ENCODE results near the gene SNED1.
"Not testable (repeated sequence)": the region's sequence is repeated elsewhere in the genome, so short reads cannot be mapped to it uniquely, and the experiment has no call there.

The SNED1 gene

GRCh38 chr2:240965296-240965904 is 33.0 kb upstream of the SNED1 start:
- Mint-ChIP-seq H3K36me3 (ENCODE audit: low read depth) (no peaks in the 10 kb centered on the region), H3K27me3 (ENCODE audit: low read depth) (no peaks in the 10 kb centered on the region), H3K9me3 (no peaks in the 10 kb centered on the region), H3K27ac (no peak overlapping the region), H3K4me1 (ENCODE audit: low read depth) (peaks cover 5% of the 10 kb centered on the region), H3K4me3 (no peak overlapping the region)

- no peak overlapping the region for H3K4me3 Mint-ChIP-seq
- peaks cover 2% of the 10 kb centered on the region for H3K36me3 Mint-ChIP-seq (ENCODE audit: low read depth)
- H3K27me3 Mint-ChIP-seq (ENCODE audit: low read depth) = no peaks in the 10 kb centered on the region
- H3K4me1 Mint-ChIP-seq (ENCODE audit: low read depth) = peaks cover 8% of the 10 kb centered on the region
- H3K27ac Mint-ChIP-seq = no peak overlapping the region
- H3K9me3 Mint-ChIP-seq = no peaks in the 10 kb centered on the region
Observed at GRCh38 chr2:240965905-240966456, 32.4 kb upstream of the SNED1 start.

GRCh38 chr2:240966457-240966905 is 31.9 kb upstream of the SNED1 start:
- Mint-ChIP-seq H3K27ac (no peak overlapping the region), H3K9me3 (no peaks in the 10 kb centered on the region), H3K4me1 (ENCODE audit: low read depth) (peaks cover 8% of the 10 kb centered on the region), H3K36me3 (ENCODE audit: low read depth) (peaks cover 2% of the 10 kb centered on the region), H3K27me3 (ENCODE audit: low read depth) (no peaks in the 10 kb centered on the region), H3K4me3 (no peak overlapping the region)

GRCh38 chr2:240966906-240967680 is 31.3 kb upstream of the SNED1 start:
- no peaks in the 10 kb centered on the region for H3K9me3 Mint-ChIP-seq
- H3K27ac Mint-ChIP-seq = no peak overlapping the region

GRCh38 chr2:240967681-240968621 is 30.5 kb upstream of the SNED1 start:
- H3K4me1 Mint-ChIP-seq (ENCODE audit: low read depth) = peaks cover 8% of the 10 kb centered on the region

More at GRCh38 chr2:240966906-240967680, 31.3 kb upstream of the SNED1 start:
- no peak overlapping the region for H3K4me3 Mint-ChIP-seq
- peaks cover 2% of the 10 kb centered on the region for H3K36me3 Mint-ChIP-seq (ENCODE audit: low read depth)
- H3K27me3 Mint-ChIP-seq (ENCODE audit: low read depth) = no peaks in the 10 kb centered on the region
- peaks cover 8% of the 10 kb centered on the region for H3K4me1 Mint-ChIP-seq (ENCODE audit: low read depth)

GRCh38 chr2:240968731-240969624 is 29.4 kb upstream of the SNED1 start:
- no peak overlapping the region for H3K4me3 Mint-ChIP-seq
- H3K9me3 Mint-ChIP-seq = peaks cover 3% of the 10 kb centered on the region
- H3K4me1 Mint-ChIP-seq (ENCODE audit: low read depth) = peaks cover 13% of the 10 kb centered on the region
- no peaks in the 10 kb centered on the region for H3K27me3 Mint-ChIP-seq (ENCODE audit: low read depth)
- H3K27ac Mint-ChIP-seq = no peak overlapping the region
- H3K36me3 Mint-ChIP-seq (ENCODE audit: low read depth) = peaks cover 5% of the 10 kb centered on the region

More at GRCh38 chr2:240967681-240968621, 30.5 kb upstream of the SNED1 start:
- Mint-ChIP-seq H3K27me3 (ENCODE audit: low read depth) (no peaks in the 10 kb centered on the region), H3K9me3 (no peaks in the 10 kb centered on the region), H3K4me3 (no peak overlapping the region), H3K36me3 (ENCODE audit: low read depth) (peaks cover 2% of the 10 kb centered on the region), H3K27ac (no peak overlapping the region)

GRCh38 chr2:240970104-240970503 is 28.3 kb upstream of the SNED1 start:
- Mint-ChIP-seq H3K9me3 (peaks cover 4% of the 10 kb centered on the region), H3K27me3 (ENCODE audit: low read depth) (no peaks in the 10 kb centered on the region), H3K36me3 (ENCODE audit: low read depth) (peaks cover 6% of the 10 kb centered on the region), H3K4me3 (no peak overlapping the region), H3K27ac (no peak overlapping the region), H3K4me1 (ENCODE audit: low read depth) (peaks cover 18% of the 10 kb centered on the region)

- H3K27me3 Mint-ChIP-seq (ENCODE audit: low read depth) = no peaks in the 10 kb centered on the region
- H3K4me1 Mint-ChIP-seq (ENCODE audit: low read depth) = peaks cover 18% of the 10 kb centered on the region
- H3K9me3 Mint-ChIP-seq = peaks cover 4% of the 10 kb centered on the region
- no peak overlapping the region for H3K27ac Mint-ChIP-seq
- no peak overlapping the region for H3K4me3 Mint-ChIP-seq
- H3K36me3 Mint-ChIP-seq (ENCODE audit: low read depth) = peaks cover 6% of the 10 kb centered on the region
Observed at GRCh38 chr2:240970816-240971215, 27.6 kb upstream of the SNED1 start.

- peaks cover 18% of the 10 kb centered on the region for H3K4me1 Mint-ChIP-seq (ENCODE audit: low read depth)
- H3K27ac Mint-ChIP-seq = no peak overlapping the region
- peaks cover 4% of the 10 kb centered on the region for H3K9me3 Mint-ChIP-seq
- H3K36me3 Mint-ChIP-seq (ENCODE audit: low read depth) = peaks cover 6% of the 10 kb centered on the region
- no peaks in the 10 kb centered on the region for H3K27me3 Mint-ChIP-seq (ENCODE audit: low read depth)
- no peak overlapping the region for H3K4me3 Mint-ChIP-seq
Observed at GRCh38 chr2:240972201-240972600, 26.2 kb upstream of the SNED1 start.

- H3K4me1 Mint-ChIP-seq (ENCODE audit: low read depth) = peaks cover 18% of the 10 kb centered on the region
- peaks cover 4% of the 10 kb centered on the region for H3K9me3 Mint-ChIP-seq
- H3K27me3 Mint-ChIP-seq (ENCODE audit: low read depth) = no peaks in the 10 kb centered on the region
Observed at GRCh38 chr2:240972636-240973521, 25.5 kb upstream of the SNED1 start.

GRCh38 chr2:240974771-240975572 is 23.4 kb upstream of the SNED1 start:
- Mint-ChIP-seq H3K9me3 (peaks cover 4% of the 10 kb centered on the region), H3K4me3 (peak overlapping the region; percentile 35), H3K4me1 (ENCODE audit: low read depth) (peaks cover 17% of the 10 kb centered on the region), H3K36me3 (ENCODE audit: low read depth) (peaks cover 6% of the 10 kb centered on the region), H3K27me3 (ENCODE audit: low read depth) (no peaks in the 10 kb centered on the region), H3K27ac (peak overlapping the region; percentile 88)

More at GRCh38 chr2:240972636-240973521, 25.5 kb upstream of the SNED1 start:
- H3K36me3 Mint-ChIP-seq (ENCODE audit: low read depth) = peaks cover 6% of the 10 kb centered on the region
- H3K27ac Mint-ChIP-seq = no peak overlapping the region
- H3K4me3 Mint-ChIP-seq = no peak overlapping the region

- not testable (repeated sequence) for H3K27me3 Mint-ChIP-seq (ENCODE audit: low read depth); H3K9me3 Mint-ChIP-seq; H3K4me3 Mint-ChIP-seq; H3K36me3 Mint-ChIP-seq (ENCODE audit: low read depth); H3K27ac Mint-ChIP-seq
- H3K4me1 Mint-ChIP-seq (ENCODE audit: low read depth) = peaks cover 10% of the 10 kb centered on the region
Observed at GRCh38 chr2:240975903-240976302, 22.5 kb upstream of the SNED1 start.
